Measurements from ENCODE around the gene KCNN1.

KCNN1 gene

DNA sequence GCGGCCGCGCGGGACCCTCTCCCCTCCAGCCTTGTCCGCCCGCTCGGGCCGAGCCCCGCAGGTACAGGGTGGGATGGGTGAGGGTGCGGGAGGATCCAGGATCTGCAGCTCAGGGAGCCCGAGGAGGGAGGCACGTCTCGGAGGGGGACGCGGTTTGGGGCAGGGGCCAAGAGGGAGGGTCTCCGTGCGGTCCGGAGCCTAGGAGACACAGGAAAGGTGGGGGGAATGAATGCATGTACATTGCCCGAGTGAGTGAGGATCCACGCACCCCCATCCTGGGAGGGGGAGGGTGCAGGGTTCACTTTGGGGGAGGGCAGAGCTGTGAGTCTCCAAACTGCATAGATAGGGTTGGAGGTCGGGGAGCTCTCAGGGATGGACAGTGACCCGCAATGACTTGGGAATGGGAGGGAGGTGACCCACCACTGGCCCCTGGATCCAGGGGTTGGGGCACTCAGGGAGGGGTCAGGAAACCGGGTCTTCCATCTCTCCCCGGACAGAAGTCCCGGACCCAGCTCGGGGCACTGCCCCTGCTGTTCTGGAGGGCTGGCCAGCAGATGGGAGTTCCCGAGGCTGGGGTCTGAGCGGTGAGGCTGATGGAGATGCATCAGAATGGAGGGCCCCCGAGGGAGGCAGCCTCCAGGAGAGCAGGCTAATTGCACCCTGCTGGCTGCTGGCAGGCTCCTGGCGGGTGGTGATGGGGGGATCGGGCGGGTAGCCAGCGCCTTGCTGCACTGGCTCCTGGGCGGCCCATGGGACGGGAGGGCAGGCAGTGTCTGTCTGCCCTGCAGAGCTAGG, 547 bp downstream of the KCNN1 start:
- no peaks in the 10 kb centered on the region for H3K4me1 ChIP-seq (ENCODE audit: low read depth, poor library complexity, severe bottlenecking)

DNA sequence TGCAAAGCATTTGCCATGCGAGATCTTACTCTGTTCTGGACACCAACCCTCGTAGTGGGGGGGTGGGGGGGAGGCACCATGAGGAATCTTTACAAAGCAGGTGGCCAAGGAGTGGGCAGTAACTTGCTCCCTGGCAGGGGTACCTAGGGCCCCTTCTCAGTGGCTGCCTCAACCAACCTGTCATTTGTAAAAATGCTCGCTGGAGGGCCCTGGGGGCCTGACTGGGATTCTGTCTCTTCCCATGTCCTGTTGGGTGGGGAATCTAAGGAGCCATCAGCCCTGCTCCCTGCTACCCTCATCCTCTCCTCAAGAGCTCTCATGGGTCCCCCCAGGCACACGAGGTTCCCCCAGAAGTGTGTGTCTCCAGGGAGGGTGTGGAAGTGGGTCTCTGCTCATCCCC, 1.5 kb downstream of the KCNN1 start:
- Histone ChIP-seq H2AFZ (ENCODE audit: low read depth) (no peak overlapping the region), H3K9ac (no peak overlapping the region), H3K4me1 (ENCODE audit: low read depth, poor library complexity, severe bottlenecking) (no peaks in the 10 kb centered on the region), H3K27me3 (ENCODE audit: insufficient read depth, low read depth) (peaks cover 70% of the 10 kb centered on the region), H4K20me1 (ENCODE audit: insufficient read depth) (no peaks in the 10 kb centered on the region), H3K79me2 (ENCODE audit: insufficient read depth, low read depth) (no peaks in the 10 kb centered on the region), H3K36me3 (ENCODE audit: insufficient read depth) (no peaks in the 10 kb centered on the region), H3K4me2 (no peak overlapping the region), H3K27ac (no peak overlapping the region), H3K4me3 (IDR thresholded peaks at IDR 0.05; ENCODE audit: insufficient read depth, low read depth, low read length) (no peak overlapping the region)
- TF ChIP-seq, protein P1, sequence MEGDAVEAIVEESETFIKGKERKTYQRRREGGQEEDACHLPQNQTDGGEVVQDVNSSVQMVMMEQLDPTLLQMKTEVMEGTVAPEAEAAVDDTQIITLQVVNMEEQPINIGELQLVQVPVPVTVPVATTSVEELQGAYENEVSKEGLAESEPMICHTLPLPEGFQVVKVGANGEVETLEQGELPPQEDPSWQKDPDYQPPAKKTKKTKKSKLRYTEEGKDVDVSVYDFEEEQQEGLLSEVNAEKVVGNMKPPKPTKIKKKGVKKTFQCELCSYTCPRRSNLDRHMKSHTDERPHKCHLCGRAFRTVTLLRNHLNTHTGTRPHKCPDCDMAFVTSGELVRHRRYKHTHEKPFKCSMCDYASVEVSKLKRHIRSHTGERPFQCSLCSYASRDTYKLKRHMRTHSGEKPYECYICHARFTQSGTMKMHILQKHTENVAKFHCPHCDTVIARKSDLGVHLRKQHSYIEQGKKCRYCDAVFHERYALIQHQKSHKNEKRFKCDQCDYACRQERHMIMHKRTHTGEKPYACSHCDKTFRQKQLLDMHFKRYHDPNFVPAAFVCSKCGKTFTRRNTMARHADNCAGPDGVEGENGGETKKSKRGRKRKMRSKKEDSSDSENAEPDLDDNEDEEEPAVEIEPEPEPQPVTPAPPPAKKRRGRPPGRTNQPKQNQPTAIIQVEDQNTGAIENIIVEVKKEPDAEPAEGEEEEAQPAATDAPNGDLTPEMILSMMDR (conservative IDR thresholded peaks at IDR 0.05; ENCODE audit: low read depth, low read length): no peak

More for the DNA sequence above, 547 bp downstream of the KCNN1 start:
- Histone ChIP-seq H4K20me1 (ENCODE audit: insufficient read depth) (no peaks in the 10 kb centered on the region), H3K36me3 (ENCODE audit: insufficient read depth) (no peaks in the 10 kb centered on the region), H3K4me2 (no peak overlapping the region), H2AFZ (ENCODE audit: low read depth) (no peak overlapping the region), H3K79me2 (ENCODE audit: insufficient read depth, low read depth) (no peaks in the 10 kb centered on the region), H3K9ac (no peak overlapping the region), H3K27me3 (ENCODE audit: insufficient read depth, low read depth) (peaks cover 71% of the 10 kb centered on the region), H3K27ac (no peak overlapping the region), H3K4me3 (IDR thresholded peaks at IDR 0.05; ENCODE audit: insufficient read depth, low read depth, low read length) (no peak overlapping the region)
- TF ChIP-seq, protein P1 (conservative IDR thresholded peaks at IDR 0.05; ENCODE audit: low read depth, low read length): no peak

DNA sequence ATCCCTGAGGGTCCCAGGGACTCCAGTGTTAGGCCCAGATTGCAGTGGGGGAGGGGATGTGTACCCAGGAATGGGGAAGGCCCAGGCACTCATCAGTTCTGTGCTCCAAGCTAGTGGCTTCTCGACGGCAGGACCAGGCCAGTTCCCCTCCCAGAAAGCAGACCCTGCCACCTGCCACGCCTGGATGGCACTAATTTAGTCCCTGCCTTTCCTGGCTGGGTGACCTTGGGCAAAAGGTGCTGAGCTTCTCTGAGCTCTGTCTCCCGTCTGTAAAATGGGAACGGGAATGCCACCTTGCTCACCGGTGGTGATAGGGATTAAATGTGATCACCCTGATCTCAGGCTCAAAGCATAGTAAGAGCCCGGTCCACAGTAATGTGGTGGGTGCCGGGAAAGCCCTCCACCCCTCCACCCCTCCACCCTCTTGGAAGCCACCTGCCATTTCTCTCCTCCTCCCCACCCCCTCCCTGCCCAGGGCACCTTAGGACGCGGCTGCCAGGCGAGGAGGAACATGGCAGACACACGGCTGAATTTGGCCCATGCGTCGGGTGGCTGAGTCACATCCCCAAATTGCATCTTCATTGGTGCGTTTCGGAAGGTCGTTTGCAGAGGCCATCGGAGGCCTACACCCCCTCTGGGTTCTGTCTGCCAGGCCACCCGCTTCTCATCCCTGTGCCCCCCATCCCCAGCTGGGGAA, 2.3 kb downstream of the KCNN1 start:
- H3K4me3 ChIP-seq (IDR thresholded peaks at IDR 0.05; ENCODE audit: insufficient read depth, low read depth, low read length): no peak overlapping the region
- no peak overlapping the region for H3K27ac ChIP-seq

DNA sequence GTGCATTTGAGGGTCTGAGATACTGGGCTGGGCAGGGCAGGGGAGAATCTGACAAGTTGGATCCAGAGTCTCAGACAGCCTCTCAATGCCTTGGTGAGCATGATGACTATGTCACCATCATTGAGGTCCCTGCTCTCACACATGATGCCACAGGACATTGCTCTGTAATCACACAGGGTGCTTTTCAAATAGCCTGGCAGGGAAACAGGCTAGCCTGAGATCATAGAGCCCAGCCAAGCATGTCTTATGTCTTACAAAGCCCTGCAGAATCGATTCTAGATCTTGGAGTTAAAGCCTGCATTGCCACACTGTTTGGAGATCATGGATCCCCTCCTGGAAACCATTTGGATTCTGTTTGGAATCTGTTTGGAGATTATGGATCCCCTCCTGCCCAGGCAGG, 5.3 kb downstream of the KCNN1 start:
- H3K4me3 ChIP-seq (IDR thresholded peaks at IDR 0.05; ENCODE audit: insufficient read depth, low read depth, low read length): no peak overlapping the region
- no peak overlapping the region for H3K9ac ChIP-seq
- no peaks in the 10 kb centered on the region for H3K36me3 ChIP-seq (ENCODE audit: insufficient read depth)
- H3K27me3 ChIP-seq (ENCODE audit: insufficient read depth, low read depth): peaks cover 67% of the 10 kb centered on the region
- no peak overlapping the region for H3K27ac ChIP-seq
- H4K20me1 ChIP-seq (ENCODE audit: insufficient read depth): no peaks in the 10 kb centered on the region
- H3K4me1 ChIP-seq (ENCODE audit: low read depth, poor library complexity, severe bottlenecking): no peaks in the 10 kb centered on the region
- H3K4me2 ChIP-seq: no peak overlapping the region
- TF ChIP-seq, protein P1 (conservative IDR thresholded peaks at IDR 0.05; ENCODE audit: low read depth, low read length): no peak
- no peak overlapping the region for H2AFZ ChIP-seq (ENCODE audit: low read depth)
- no peaks in the 10 kb centered on the region for H3K79me2 ChIP-seq (ENCODE audit: insufficient read depth, low read depth)

More for the DNA sequence above, 2.3 kb downstream of the KCNN1 start:
- H4K20me1 ChIP-seq (ENCODE audit: insufficient read depth): no peaks in the 10 kb centered on the region
- TF ChIP-seq, protein P1 (conservative IDR thresholded peaks at IDR 0.05; ENCODE audit: low read depth, low read length): no peak
- H3K79me2 ChIP-seq (ENCODE audit: insufficient read depth, low read depth): no peaks in the 10 kb centered on the region
- H3K4me2 ChIP-seq: no peak overlapping the region
- H2AFZ ChIP-seq (ENCODE audit: low read depth): no peak overlapping the region
- H3K27me3 ChIP-seq (ENCODE audit: insufficient read depth, low read depth): peaks cover 68% of the 10 kb centered on the region
- no peaks in the 10 kb centered on the region for H3K4me1 ChIP-seq (ENCODE audit: low read depth, poor library complexity, severe bottlenecking)
- no peak overlapping the region for H3K9ac ChIP-seq
- no peaks in the 10 kb centered on the region for H3K36me3 ChIP-seq (ENCODE audit: insufficient read depth)

All from KMS-11 (cell line).